H1 (cell line): ENCODE data around the gene SLC47A2. TPM values are rescaled to one million over a fixed set of nuclear protein-coding genes. Genes with fewer than 3 reads are reported as not detected.

ENCODE experiments used
- CTCF ChIA-PET: fragments of 300-600 bp; sonication (Branson Sonifier 250); formaldehyde crosslinking; loops from one replicate; lab custom pipeline; 2021; ENCODE audit not compliant: partially characterized antibody; lab: Charles Lee
- POLR2A ChIA-PET: fragments of 300-600 bp; sonication (Branson Sonifier 250); formaldehyde crosslinking; loops from one replicate; lab custom pipeline; 2021; ENCODE audit warnings: inconsistent platforms; ENCODE audit not compliant: partially characterized antibody; lab: Charles Lee
- DNase-seq, 2 experiments: peaks; one replicate each; pipeline versions ENCODE4 v3.0.0 to v3.0.0-alpha.2; 2010 to 2022; ENCODE audit warnings: low spot score in 2 of 2, low read depth in 1 of 2, mixed read lengths in 1 of 2
- FAIRE-seq: peaks from 2 replicates; lab custom pipeline; 2011; peaks lifted over from hg19 to GRCh38; lab: Jason Lieb, UNC
- H2AFZ ChIP-seq: 2 replicates; pipeline ENCODE4 v1.8.1; 2012; ENCODE audit warnings: low read length, inconsistent platforms
- H2AK5ac ChIP-seq: 2 replicates; pipeline ENCODE4 v1.6.1; 2013; ENCODE audit warnings: low read depth, low read length
- H2BK120ac ChIP-seq: replicated peaks from 2 replicates; pipeline ENCODE3; 2013; ENCODE audit warnings: low read depth, low read length, inconsistent platforms
- H2BK12ac ChIP-seq: 2 replicates; pipeline ENCODE4 v1.6.1; 2013; ENCODE audit warnings: low read depth, low read length
- H2BK15ac ChIP-seq: 2 replicates; pipeline ENCODE4 v1.6.1; 2013; ENCODE audit warnings: low read length
- H2BK20ac ChIP-seq: 2 replicates; pipeline ENCODE4 v1.6.1; 2013; ENCODE audit warnings: low read length
- H2BK5ac ChIP-seq: 2 replicates; pipeline ENCODE4 v1.6.1; 2013; ENCODE audit warnings: low read depth, low read length
- H3K14ac ChIP-seq: 2 replicates; pipeline ENCODE4 v1.6.1; 2013; ENCODE audit warnings: inconsistent platforms; ENCODE audit not compliant: insufficient read length
- H3K18ac ChIP-seq: 2 replicates; pipeline ENCODE4 v1.6.1; 2013; ENCODE audit warnings: low read length; ENCODE audit errors: extremely low read depth
- H3K23ac ChIP-seq: 2 replicates; pipeline ENCODE4 v1.6.1; 2013; ENCODE audit warnings: inconsistent platforms; ENCODE audit not compliant: insufficient read length
- H3K23me2 ChIP-seq: 2 replicates; pipeline ENCODE4 v1.6.1; 2013; ENCODE audit warnings: low read depth, low read length
- H3K27ac ChIP-seq: 2 replicates; pipeline ENCODE4 v1.6.1; 2011; ENCODE audit warnings: low read depth, low read length, inconsistent platforms
- H3K27me3 ChIP-seq, 4 experiments: replicated peaks in 1 of 4; 1 replicate in 1 of 4; 2 replicates in 3 of 4; pipeline versions ENCODE4 v1.6.1 to v1.8.1; 2011 to 2013; ENCODE audit warnings: low read length in 3 of 4, mild to moderate bottlenecking in 3 of 4, inconsistent platforms in 2 of 4, mixed read lengths in 2 of 4, moderate library complexity in 1 of 4; ENCODE audit not compliant: control insufficient read depth in 3 of 4, insufficient read depth in 3 of 4; ENCODE audit errors: extremely low read depth in 1 of 4
- H3K36me3 ChIP-seq, 4 experiments: 2 replicates each; pipeline versions ENCODE4 v1.6.1 to v1.8.1; 2011 to 2013; ENCODE audit warnings: mild to moderate bottlenecking in 4 of 4, low read length in 3 of 4, moderate library complexity in 2 of 4, control low read depth in 1 of 4, inconsistent platforms in 1 of 4; ENCODE audit not compliant: insufficient read depth in 4 of 4, control insufficient read depth in 2 of 4
- H3K4ac ChIP-seq: replicated peaks from 2 replicates; pipeline ENCODE3; 2013; ENCODE audit warnings: low read length, low read depth, mixed read lengths, inconsistent platforms; ENCODE audit not compliant: insufficient read length
- H3K4me1 ChIP-seq, 4 experiments: replicated peaks in 1 of 4; 1 replicate in 1 of 4; 2 replicates in 3 of 4; pipeline versions ENCODE4 v1.6.1 to v1.8.1; 2011 to 2013; ENCODE audit warnings: low read length in 3 of 4, inconsistent platforms in 2 of 4, mixed read lengths in 1 of 4; ENCODE audit not compliant: insufficient read depth in 4 of 4, control insufficient read depth in 3 of 4
- H3K4me2 ChIP-seq, 2 experiments: 2 replicates each; pipeline versions ENCODE4 v1.6.1 to v1.8.1; 2011 to 2013; ENCODE audit warnings: low read depth in 2 of 2, low read length in 2 of 2, control low read depth in 1 of 2, inconsistent platforms in 1 of 2, mild to moderate bottlenecking in 1 of 2; ENCODE audit not compliant: insufficient read depth in 1 of 2
- H3K4me3 ChIP-seq, 4 experiments: fragments of 200-600, 300-600 bp in 1 of 4; sonication (generic), shearing (Covaris generic), sonication (Bioruptor Twin) in 1 of 4; 2 replicates each; pipeline versions ENCODE4 v1.5.1 to v1.8.1; 2011 to 2016; ENCODE audit warnings: low read length in 4 of 4, low read depth in 3 of 4, control low read depth in 2 of 4, inconsistent platforms in 2 of 4, mild to moderate bottlenecking in 2 of 4, mixed read lengths in 1 of 4, moderate library complexity in 1 of 4; ENCODE audit not compliant: insufficient read depth in 2 of 4; ENCODE audit errors: extremely low read depth in 1 of 4
- H3K56ac ChIP-seq: replicated peaks from 2 replicates; pipeline ENCODE3; 2013; ENCODE audit warnings: low read depth, mild to moderate bottlenecking, mixed read lengths, low read length, inconsistent platforms; ENCODE audit not compliant: insufficient read length
- H3K79me1 ChIP-seq: 2 replicates; pipeline ENCODE4 v1.6.1; 2013; ENCODE audit warnings: low read depth, low read length, control low read depth
- H3K79me2 ChIP-seq, 2 experiments: 2 replicates each; pipeline versions ENCODE4 v1.6.1 to v1.8.1; 2012 to 2013; ENCODE audit warnings: low read length in 2 of 2, mild to moderate bottlenecking in 2 of 2, inconsistent platforms in 1 of 2; ENCODE audit not compliant: insufficient read depth in 2 of 2, control insufficient read depth in 1 of 2
- H3K9ac ChIP-seq, 4 experiments: replicated peaks in 1 of 4; 1 replicate in 1 of 4; 2 replicates in 3 of 4; pipeline versions ENCODE4 v1.6.1 to v1.8.1; 2011 to 2013; ENCODE audit warnings: low read depth in 3 of 4, low read length in 3 of 4, control low read depth in 2 of 4, mild to moderate bottlenecking in 2 of 4, moderate library complexity in 2 of 4, inconsistent platforms in 1 of 4; ENCODE audit errors: extremely low read depth in 1 of 4
- H3K9me3 ChIP-seq, 2 experiments: 2 replicates each; pipeline versions ENCODE4 v1.6.1 to v1.8.1; 2012 to 2013; ENCODE audit warnings: mild to moderate bottlenecking in 2 of 2, moderate library complexity in 2 of 2, control low read depth in 1 of 2, inconsistent platforms in 1 of 2, low read depth in 1 of 2, low read length in 1 of 2, mixed read lengths in 1 of 2; ENCODE audit not compliant: insufficient read depth in 2 of 2
- H4K20me1 ChIP-seq, 2 experiments: replicated peaks in 1 of 2; 2 replicates each; pipeline versions ENCODE3 to v1.8.1; 2011 to 2013; ENCODE audit warnings: inconsistent platforms in 2 of 2, low read length in 2 of 2, mild to moderate bottlenecking in 1 of 2; ENCODE audit not compliant: insufficient read depth in 2 of 2, control insufficient read depth in 1 of 2
- H4K5ac ChIP-seq: 2 replicates; pipeline ENCODE4 v1.6.1; 2013; ENCODE audit warnings: low read length, low read depth, mixed read lengths, inconsistent platforms; ENCODE audit not compliant: insufficient read length
- H4K8ac ChIP-seq: 2 replicates; pipeline ENCODE4 v1.8.0; 2013; ENCODE audit warnings: mild to moderate bottlenecking, moderate library complexity, low read length, inconsistent platforms; ENCODE audit not compliant: insufficient read depth; ENCODE audit errors: extremely low read depth
- H4K91ac ChIP-seq: replicated peaks from 2 replicates; pipeline ENCODE3; 2013; ENCODE audit warnings: low read length, mixed read lengths, inconsistent platforms; ENCODE audit not compliant: insufficient read length
- SP2 ChIP-seq: IDR thresholded peaks from 2 replicates; pipeline ENCODE4 v1.6.1; 2012; ENCODE audit warnings: mild to moderate bottlenecking, low read length, inconsistent platforms
- WGBS, 2 experiments: shearing (Covaris generic) in 1 of 2; methylation state at CpG; one replicate each; pipeline versions ENCODE4 v1.1.6 to v1.1.7; 2013 to 2015; ENCODE audit warnings: low lambda C conversion rate in 2 of 2, mixed read lengths in 2 of 2, inconsistent platforms in 1 of 2, low coverage in 1 of 2, missing lambda C conversion rate in 1 of 2; ENCODE audit not compliant: insufficient replicate concordance in 2 of 2, insufficient coverage in 1 of 2, insufficient read length in 1 of 2; ENCODE audit errors: extremely low coverage in 1 of 2, missing lambda C conversion rate in 1 of 2; 5-methylcytosine and 5-hydroxymethylcytosine counted together
- polyA plus RNA-seq, 7 experiments: library from polyadenylated mRNA; depleted of rRNA in 3 of 7; stranded (reverse) in 5 of 7; unstranded in 2 of 7; fragments of >200 nt in 5 of 7; fragments of 200-250 nt in 2 of 7; gene quantifications; 1 replicate in 5 of 7; 2 replicates in 1 of 7; 4 replicates in 1 of 7; pipeline versions ENCODE4 v1.2.1 to v1.2.3, GENCODE V29; 2011 to 2013; ENCODE audit warnings: missing spikeins in 2 of 7, mixed read lengths in 2 of 7
- total RNA-seq: library from RNA; stranded (reverse); fragmentation: NEBNext Ultra II Directional; extraction: Animal tissue kit (Norgen Biotek cat#: 25700); gene quantifications from 2 replicates; pipeline ENCODE4 v1.2.1, GENCODE V29; 2021

SLC47A2 gene
- total and polyA plus RNA-seq, 2 of the 8 experiments (the other 6 are each of a cell fraction or from before 2014, with no cell fraction given): not detected

DNA sequence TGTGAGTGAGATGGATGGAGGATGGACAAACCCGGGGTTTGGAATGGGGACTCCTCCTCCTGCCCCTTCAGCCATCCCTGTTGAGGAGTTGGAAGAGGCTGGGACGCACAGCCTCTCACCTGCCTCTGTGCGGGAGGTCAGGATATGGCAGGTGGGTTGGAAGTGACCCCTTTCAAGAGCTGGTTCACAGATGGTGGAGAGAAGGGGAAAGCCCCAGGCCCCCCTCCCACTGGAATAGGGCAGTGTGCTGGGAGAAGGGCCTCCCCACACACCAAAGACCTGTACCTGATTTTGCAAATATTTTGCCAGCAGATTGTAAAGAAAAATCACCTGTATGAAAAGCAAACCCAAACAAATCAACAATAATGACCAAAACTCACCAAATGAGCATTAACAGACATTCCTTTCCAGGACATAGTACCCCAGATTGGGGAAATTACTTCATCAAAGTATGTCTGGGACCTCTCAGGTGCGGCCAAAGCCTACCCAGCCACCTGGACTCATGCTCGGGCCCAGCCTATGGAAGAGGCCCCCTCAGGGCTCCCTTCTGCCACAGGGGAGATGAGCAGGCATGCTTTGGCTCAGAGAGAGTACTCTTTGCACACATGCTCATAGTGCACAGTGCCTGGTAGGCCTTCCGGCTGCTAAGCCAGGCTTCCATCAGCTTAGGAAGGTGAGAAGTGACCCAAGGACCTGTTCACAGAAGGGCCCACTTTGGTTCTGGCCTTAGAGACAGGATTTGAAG lies 7.8 kb downstream of the SLC47A2 start:
- no peak for FAIRE-seq
- H2BK12ac ChIP-seq: peak overlapping the region; percentile 27; the same call in 1 of the 2 replicates
- H3K79me1 ChIP-seq: no peaks in the 10 kb centered on the region
- TF ChIP-seq SP2: no peak

More for the DNA sequence above, 7.8 kb downstream of the SLC47A2 start:
- CTCF ChIA-PET: interaction anchor here (2.9 kb wide), 1 partner anchor 11 kb away, joined by 15 read pairs; no protein-coding TSS in a partner anchor
- H3K23me2 ChIP-seq: no peaks in the 10 kb centered on the region
- H2AK5ac ChIP-seq: no peak overlapping the region
- H3K4me1 ChIP-seq: peaks cover 9 to 31% (median 19%) of the 10 kb centered on the region in 4 experiments
- no peak overlapping the region for H4K91ac ChIP-seq
- H2BK15ac ChIP-seq: no peak overlapping the region
- no peaks in the 10 kb centered on the region for H3K36me3 ChIP-seq
- no peak overlapping the region; the same call in 1 of the 2 replicates for H4K8ac ChIP-seq
- no peak overlapping the region for H3K4ac ChIP-seq
- no peak overlapping the region for H3K14ac ChIP-seq
- H3K9ac ChIP-seq: no peak overlapping the region
- H3K79me2 ChIP-seq: no peaks in the 10 kb centered on the region
- no peak overlapping the region for H2BK5ac ChIP-seq
- DNase-seq: peak in 1 of 2 experiments; percentile 38
- POLR2A ChIA-PET: no interaction called here
- WGBS, 2 experiments: 89% methylated on average over 6 of the region's 6 CpGs; no CpG with 5 or more reads in 1 of the 2 experiments
- H3K18ac ChIP-seq: no peak overlapping the region
- H3K27ac ChIP-seq: no peak overlapping the region
- H3K4me2 ChIP-seq: no peak overlapping the region
- no peak overlapping the region for H3K23ac ChIP-seq
- no peak overlapping the region for H3K56ac ChIP-seq
- no peaks in the 10 kb centered on the region for H3K9me3 ChIP-seq
- no peak overlapping the region for H3K4me3 ChIP-seq
- H4K5ac ChIP-seq: no peak overlapping the region
- H2AFZ ChIP-seq: no peak overlapping the region
- H3K27me3 ChIP-seq: no peaks in the 10 kb centered on the region
- H4K20me1 ChIP-seq: no peaks in the 10 kb centered on the region
- H2BK120ac ChIP-seq: no peak overlapping the region
- H2BK20ac ChIP-seq: no peak overlapping the region
